Left ventricle myocardium inferior (tissue), 1 donor: ENCODE measurements around the gene TCF15. TPM values are rescaled to one million over a fixed set of nuclear protein-coding genes. Genes with fewer than 3 reads are reported as not detected.

Experiments
- DNase-seq: peaks from one replicate; pipeline ENCODE4 v3.0.0-alpha.2; 2020
- H3K27ac ChIP-seq: fragments of 200-600 bp; replicated peaks from 2 replicates; pipeline ENCODE4 v1.8.0; 2021
- H3K27me3 ChIP-seq: fragments of 200-600 bp; 2 replicates; pipeline ENCODE4 v1.8.0; 2021; ENCODE audit warnings: low read depth
- H3K36me3 ChIP-seq: fragments of 200-600 bp; 2 replicates; pipeline ENCODE4 v1.8.0; 2021
- H3K4me1 ChIP-seq: fragments of 200-600 bp; 2 replicates; pipeline ENCODE4 v1.8.0; 2021
- H3K4me3 ChIP-seq: fragments of 200-600 bp; 2 replicates; pipeline ENCODE4 v1.8.0; 2021; ENCODE audit warnings: mild to moderate bottlenecking, moderate library complexity
- H3K9me3 ChIP-seq: fragments of 200-600 bp; replicated peaks from 2 replicates; pipeline ENCODE4 v1.8.0; 2021
- CTCF ChIP-seq: fragments of 200-600 bp; IDR thresholded peaks from 2 replicates; pipeline ENCODE4 v1.8.0; 2021; ENCODE audit warnings: antibody characterized with exemption, mild to moderate bottlenecking, borderline replicate concordance
- intact Hi-C: fragments of 100-400 bp; cut with micrococcal nuclease; formaldehyde crosslinking; loops from one replicate; pipeline ENCODE4 v1.11.0; 2022
- total RNA-seq: library from RNA; stranded (reverse); fragmentation: NEBNext Ultra II Directional; extraction: Animal tissue kit (Norgen Biotek cat#: 25700); gene quantifications from one replicate; pipeline ENCODE4 v1.2.1, GENCODE V29; 2021
- donor health status: DM: no; HTN: yes; CAD: no; lungs with severe emphysema.

The TCF15 gene
- total RNA-seq, 1 donor from 2014 or later = 11.1 TPM

- intact Hi-C loops = no loop called here
- no peak for TF ChIP-seq CTCF
- no peak for DNase-seq
- no peaks in the 10 kb centered on the region for H3K36me3 ChIP-seq
- no peaks in the 10 kb centered on the region for H3K27me3 ChIP-seq
- no peak overlapping the region for H3K27ac ChIP-seq
- no peaks in the 10 kb centered on the region for H3K4me1 ChIP-seq
- no peak overlapping the region for H3K4me3 ChIP-seq
- no peaks in the 10 kb centered on the region for H3K9me3 ChIP-seq
Observed at GRCh38 chr20:631101-631500, 21.0 kb upstream of the TCF15 start.

GRCh38 chr20:626579-626978 lies 16.5 kb upstream of the TCF15 start:
- Histone ChIP-seq H3K36me3 (no peaks in the 10 kb centered on the region), H3K4me1 (no peaks in the 10 kb centered on the region), H3K4me3 (no peak overlapping the region), H3K27ac (no peak overlapping the region), H3K9me3 (peaks cover 10% of the 10 kb centered on the region), H3K27me3 (no peaks in the 10 kb centered on the region)
- no peak for DNase-seq
- no peak for TF ChIP-seq CTCF
- intact Hi-C loops = no loop called here

GRCh38 chr20:625360-625932 lies 15.3 kb upstream of the TCF15 start:
- no peak for DNase-seq
- intact Hi-C loops = no loop called here
- peak overlapping the region; percentile 27 for H3K27ac ChIP-seq
- no peaks in the 10 kb centered on the region for H3K36me3 ChIP-seq
- TF ChIP-seq CTCF = no peak
- H3K9me3 ChIP-seq = peaks cover 10% of the 10 kb centered on the region
- H3K4me1 ChIP-seq = peaks cover 9% of the 10 kb centered on the region
- no peaks in the 10 kb centered on the region for H3K27me3 ChIP-seq
- H3K4me3 ChIP-seq = no peak overlapping the region

GRCh38 chr20:623704-624103 lies 13.6 kb upstream of the TCF15 start:
- intact Hi-C loops = no loop called here

GRCh38 chr20:623021-623420 lies 12.9 kb upstream of the TCF15 start:
- H3K9me3 ChIP-seq = peaks cover 14% of the 10 kb centered on the region
- intact Hi-C loops = no loop called here
- H3K27me3 ChIP-seq = no peaks in the 10 kb centered on the region
- no peak overlapping the region for H3K27ac ChIP-seq
- TF ChIP-seq CTCF = no peak
- H3K36me3 ChIP-seq = no peaks in the 10 kb centered on the region
- H3K4me1 ChIP-seq = peaks cover 10% of the 10 kb centered on the region
- no peak for DNase-seq
- no peak overlapping the region for H3K4me3 ChIP-seq

More at GRCh38 chr20:623704-624103, 13.6 kb upstream of the TCF15 start:
- Histone ChIP-seq H3K27me3 (no peaks in the 10 kb centered on the region), H3K36me3 (no peaks in the 10 kb centered on the region), H3K4me3 (no peak overlapping the region), H3K9me3 (peaks cover 10% of the 10 kb centered on the region), H3K4me1 (peaks cover 10% of the 10 kb centered on the region), H3K27ac (no peak overlapping the region)
- DNase-seq = no peak
- TF ChIP-seq CTCF = no peak

GRCh38 chr20:622161-622560 lies 12.1 kb upstream of the TCF15 start:
- Histone ChIP-seq H3K9me3 (peaks cover 20% of the 10 kb centered on the region), H3K27ac (no peak overlapping the region), H3K4me3 (no peak overlapping the region), H3K27me3 (no peaks in the 10 kb centered on the region), H3K4me1 (peaks cover 10% of the 10 kb centered on the region), H3K36me3 (no peaks in the 10 kb centered on the region)
- no peak for TF ChIP-seq CTCF
- no peak for DNase-seq
- intact Hi-C loops = no loop called here
